Measurements from ENCODE around the gene ALG11.

- TF ChIP-seq ZNF274 (IDR thresholded peaks at IDR 0.05; ENCODE audit: low read depth, low read length) = no peak
- TF ChIP-seq YY1 (IDR thresholded peaks at IDR 0.05; ENCODE audit: insufficient read depth, insufficient read length) = no peak
Measured at GRCh38 chr13:52010890-52011631, 1.1 kb upstream of the ALG11 start, which contains the start of gene ATP7B.

Data from NT2/D1 (cell line).